Testis (tissue), 3 donors: ENCODE measurements around the gene TIGD3. TPM values are rescaled to one million over a fixed set of nuclear protein-coding genes. Genes with fewer than 3 reads are reported as not detected.

Source experiments
- DNase-seq: peaks from one replicate; pipeline ENCODE4 v3.0.0-alpha.2; 2019
- H3K27ac ChIP-seq, 2 donors: fragments of 200-600 bp; sonication (generic); one replicate each; pipeline ENCODE4 v1.5.1; 2019
- H3K27me3 ChIP-seq: fragments of 200-600 bp; sonication (generic); one replicate; pipeline ENCODE4 v1.5.1; 2019
- H3K36me3 ChIP-seq: fragments of 200-600 bp; sonication (generic); one replicate; pipeline ENCODE4 v1.5.1; 2017; ENCODE audit warnings: low read depth; ENCODE audit errors: missing control alignments
- H3K4me1 ChIP-seq: fragments of 200-600 bp; sonication (generic); one replicate; pipeline ENCODE4 v1.5.1; 2019
- H3K4me3 ChIP-seq, 2 donors: fragments of 200-600 bp; sonication (generic); one replicate each; pipeline ENCODE4 v1.5.1; 2017 to 2019
- H3K9me3 ChIP-seq: fragments of 200-600 bp; sonication (generic); one replicate; pipeline ENCODE4 v1.5.1; 2017
- POLR2A ChIP-seq: fragments of 450-650 bp; IDR thresholded peaks from one replicate; pipeline ENCODE4 v1.6.1; 2017; ENCODE audit warnings: antibody characterized with exemption, mild to moderate bottlenecking, moderate library complexity
- WGBS, 2 donors: methylation state at CpG; one replicate each; pipeline ENCODE4 v1.1.5; 2018; 5-methylcytosine and 5-hydroxymethylcytosine counted together
- intact Hi-C: fragments of 100-400 bp; cut with DNase I; formaldehyde crosslinking; loops from one replicate; pipeline ENCODE4 v1.15.1; 2023; ENCODE audit warnings: low total_unique reads
- polyA plus RNA-seq: library from polyadenylated mRNA; stranded (reverse); fragments of 350-450 nt; fragmentation: Illumina TruSeq; extraction: RNeasy Lipid Tissue Mini Kit (QIAGEN cat#74804); gene quantifications from one replicate; pipeline ENCODE4 v1.2.3, GENCODE V29; 2014; ENCODE audit warnings: low read depth, low replicate concordance; ENCODE audit not compliant: insufficient read depth
- total RNA-seq, 2 donors: library from RNA; depleted of rRNA; stranded (reverse); fragments of >200 nt; gene quantifications; one replicate each; pipeline ENCODE4 v1.2.3, GENCODE V29; 2016
- TF ChIP-seq, protein P1 (sequence below), 3 experiments: fragments of 450-650 bp in 2 of 3; fragments of 200-600 bp in 1 of 3; sonication (generic) in 1 of 3; IDR thresholded peaks; one replicate each; pipeline ENCODE4 v1.5.1; 2016 to 2019; ENCODE audit warnings: antibody characterized with exemption in 3 of 3, mild to moderate bottlenecking in 2 of 3, moderate library complexity in 1 of 3

The TIGD3 gene
- total and polyA plus RNA-seq, 3 donors from 2014 or later: 5.3 to 7.6 (median 7.1) TPM

DNA sequence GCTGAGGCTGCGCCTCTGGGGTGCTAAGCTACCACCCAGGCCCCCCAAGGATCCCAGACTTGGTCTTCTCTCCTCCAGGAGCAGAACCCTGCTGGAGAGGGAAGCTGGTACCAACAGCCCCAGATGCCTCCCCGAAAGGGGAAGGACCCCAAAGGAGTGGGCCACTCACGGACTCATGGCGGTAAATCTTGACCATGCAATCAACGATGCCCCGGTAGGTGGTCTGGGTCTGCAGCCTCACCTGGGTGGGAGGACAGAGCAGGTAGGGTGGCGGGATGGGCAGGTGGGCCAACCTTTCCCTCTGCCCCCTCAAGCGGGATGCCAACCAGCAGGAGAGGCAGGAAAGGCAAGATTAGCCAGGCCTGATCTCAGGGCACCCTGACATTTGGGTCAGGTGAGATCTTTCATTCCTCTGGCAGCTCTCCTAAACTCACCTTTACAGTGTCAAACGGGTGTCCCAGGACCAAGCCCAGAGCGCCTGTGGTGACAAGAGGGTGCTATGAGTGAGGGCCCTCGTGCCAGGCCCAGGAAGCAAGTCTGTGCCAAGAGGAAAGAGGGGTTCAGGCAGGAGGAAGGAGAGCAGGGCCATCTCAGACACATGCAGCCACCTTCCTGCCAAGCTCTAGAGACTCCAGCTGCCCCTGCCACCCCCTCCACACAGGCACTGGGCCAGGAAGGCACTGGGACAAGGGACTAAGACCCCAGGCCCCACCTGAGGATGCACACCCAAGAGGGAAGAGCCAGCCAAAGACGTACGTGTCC is 25.3 kb downstream of the TIGD3 start:
- no peak overlapping the region for H3K4me3 ChIP-seq
- no peak overlapping the region for H3K27ac ChIP-seq
- peaks cover 19% of the 10 kb centered on the region for H3K4me1 ChIP-seq
- no peaks in the 10 kb centered on the region for H3K36me3 ChIP-seq
- WGBS, 2 donors: 84 to 95% methylated on average over 11 to 13 of the region's 13 CpGs
- no peaks in the 10 kb centered on the region for H3K27me3 ChIP-seq
- no peaks in the 10 kb centered on the region for H3K9me3 ChIP-seq
- intact Hi-C loops: no loop called here
- no peak for DNase-seq
- TF ChIP-seq POLR2A: no peak

DNA sequence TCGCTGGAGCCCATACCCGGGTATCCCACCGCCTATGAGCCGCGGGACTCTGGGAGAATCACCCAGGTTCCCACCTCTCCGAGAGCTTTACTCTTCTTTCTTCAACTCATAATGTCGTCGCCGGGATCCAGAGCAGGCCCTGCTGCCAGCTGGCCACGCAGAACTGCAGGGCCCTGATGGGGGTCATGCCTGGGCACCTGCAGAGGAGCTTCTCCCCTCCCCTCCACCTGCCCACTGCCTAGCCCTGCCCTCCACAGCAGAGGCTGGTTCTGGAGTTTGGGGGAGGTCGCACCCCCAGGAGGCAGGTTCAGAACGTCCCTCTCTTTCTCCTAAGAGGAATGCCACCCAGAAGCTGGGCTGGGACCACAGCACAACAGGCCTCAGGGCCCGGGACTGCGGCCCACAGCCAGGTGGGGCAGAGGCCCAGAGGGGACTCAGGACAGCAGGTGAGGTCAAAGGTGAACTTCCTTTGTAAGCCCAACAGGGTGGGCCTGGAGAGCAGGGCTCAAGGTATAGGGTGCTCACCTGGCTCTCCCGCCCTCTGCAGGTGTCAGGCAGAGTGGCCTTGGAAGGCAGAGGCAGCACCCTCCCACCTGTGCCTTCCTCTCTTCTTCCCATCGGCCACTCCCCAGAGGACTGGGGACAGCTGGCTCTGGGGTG is 26.0 kb downstream of the TIGD3 start:
- H3K9me3 ChIP-seq: no peaks in the 10 kb centered on the region
- WGBS, 2 donors: 80 to 85% methylated on average over 13 to 16 of the region's 16 CpGs
- no peak overlapping the region for H3K27ac ChIP-seq
- peaks cover 19% of the 10 kb centered on the region for H3K4me1 ChIP-seq
- TF ChIP-seq POLR2A: no peak
- TF ChIP-seq, protein P1, sequence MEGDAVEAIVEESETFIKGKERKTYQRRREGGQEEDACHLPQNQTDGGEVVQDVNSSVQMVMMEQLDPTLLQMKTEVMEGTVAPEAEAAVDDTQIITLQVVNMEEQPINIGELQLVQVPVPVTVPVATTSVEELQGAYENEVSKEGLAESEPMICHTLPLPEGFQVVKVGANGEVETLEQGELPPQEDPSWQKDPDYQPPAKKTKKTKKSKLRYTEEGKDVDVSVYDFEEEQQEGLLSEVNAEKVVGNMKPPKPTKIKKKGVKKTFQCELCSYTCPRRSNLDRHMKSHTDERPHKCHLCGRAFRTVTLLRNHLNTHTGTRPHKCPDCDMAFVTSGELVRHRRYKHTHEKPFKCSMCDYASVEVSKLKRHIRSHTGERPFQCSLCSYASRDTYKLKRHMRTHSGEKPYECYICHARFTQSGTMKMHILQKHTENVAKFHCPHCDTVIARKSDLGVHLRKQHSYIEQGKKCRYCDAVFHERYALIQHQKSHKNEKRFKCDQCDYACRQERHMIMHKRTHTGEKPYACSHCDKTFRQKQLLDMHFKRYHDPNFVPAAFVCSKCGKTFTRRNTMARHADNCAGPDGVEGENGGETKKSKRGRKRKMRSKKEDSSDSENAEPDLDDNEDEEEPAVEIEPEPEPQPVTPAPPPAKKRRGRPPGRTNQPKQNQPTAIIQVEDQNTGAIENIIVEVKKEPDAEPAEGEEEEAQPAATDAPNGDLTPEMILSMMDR (IDR thresholded peaks at IDR 0.05): no peak
- no peak overlapping the region for H3K4me3 ChIP-seq
- no peaks in the 10 kb centered on the region for H3K27me3 ChIP-seq
- no peak for DNase-seq
- intact Hi-C loops: no loop called here
- no peaks in the 10 kb centered on the region for H3K36me3 ChIP-seq

DNA sequence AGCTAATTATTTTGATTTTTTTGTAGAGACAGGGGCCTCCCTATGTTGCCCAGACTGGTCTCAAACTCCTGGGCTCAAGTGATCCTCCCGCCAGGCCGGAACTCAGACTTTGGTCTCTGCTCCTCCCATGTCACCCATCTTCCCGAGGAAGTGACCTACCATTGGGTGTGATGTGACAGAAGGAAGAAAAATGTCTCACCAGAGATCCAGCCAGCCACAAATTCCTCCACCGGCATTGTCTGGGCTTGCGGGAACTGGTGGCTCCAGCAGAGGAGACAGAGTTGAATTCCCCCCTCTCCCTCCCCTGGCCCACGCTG is 27.1 kb downstream of the TIGD3 start:
- Histone ChIP-seq H3K4me1 (peaks cover 19% of the 10 kb centered on the region), H3K27me3 (no peaks in the 10 kb centered on the region)
- no peak for DNase-seq

DNA sequence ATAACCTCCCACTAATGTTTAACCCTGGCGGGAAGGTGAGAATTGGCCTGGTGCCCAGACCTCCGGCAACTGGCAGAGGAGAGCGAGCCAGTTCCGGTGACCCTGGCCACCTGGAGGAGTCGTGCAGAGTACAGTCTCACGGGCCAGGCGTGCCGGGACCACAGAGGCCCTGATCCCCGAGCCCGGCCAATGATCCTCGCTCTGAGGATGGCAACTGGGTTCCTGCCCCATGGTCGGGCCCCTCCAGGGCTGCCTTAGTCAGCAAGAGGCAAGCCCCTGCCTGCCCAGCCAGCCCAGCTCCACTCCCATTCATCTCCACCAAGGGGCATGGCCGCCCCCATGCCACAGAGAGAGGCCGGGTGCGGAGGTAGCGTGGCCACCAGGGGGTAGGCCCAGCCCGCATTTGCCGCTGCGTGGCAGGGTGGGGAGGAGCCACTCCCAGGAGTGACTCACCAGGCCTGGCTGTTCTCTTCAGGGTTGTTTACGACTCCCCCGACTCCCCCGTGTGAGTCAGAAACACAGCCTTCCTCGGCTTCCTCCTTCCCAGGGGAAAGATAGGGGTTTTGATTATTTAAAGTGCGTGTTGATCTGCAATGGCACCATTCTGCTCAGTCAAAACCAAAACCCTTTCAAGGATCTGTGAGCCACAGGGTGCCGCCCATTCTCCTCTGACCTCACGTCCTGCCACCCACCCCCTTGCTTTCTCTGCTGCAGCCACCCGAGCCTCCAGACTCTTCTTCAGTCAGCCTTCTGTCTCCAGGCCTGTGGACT is 27.7 kb downstream of the TIGD3 start, which contains the start of gene SLC25A45:
SLC25A45 (minus strand) TSS at position 614 of the 771 bp plus-strand sequence. CDS start 695 bp downstream, outside the sequence.
- DNase-seq: peak; percentile 92
- no peaks in the 10 kb centered on the region for H3K36me3 ChIP-seq
- H3K9me3 ChIP-seq: no peaks in the 10 kb centered on the region
- peaks cover 20% of the 10 kb centered on the region for H3K4me1 ChIP-seq
- 14 to 27% methylated on average over 10 to 13 of the region's 27 CpGs for whole genome bisulfite sequencing, 2 donors
- peak within 1 kb of the TSS; percentile 13 to 24 for H3K4me3 ChIP-seq
- H3K27me3 ChIP-seq: no peaks in the 10 kb centered on the region
- no peak for TF ChIP-seq POLR2A
- TF ChIP-seq, protein P1 (IDR thresholded peaks at IDR 0.05): peak; percentile 78 to 95 (median 94)
- intact Hi-C loops: no loop called here
- peak within 1 kb of the TSS; percentile 93 to 95 for H3K27ac ChIP-seq

More for the DNA sequence above, 27.1 kb downstream of the TIGD3 start:
- Histone ChIP-seq H3K9me3 (no peaks in the 10 kb centered on the region), H3K36me3 (no peaks in the 10 kb centered on the region), H3K27ac (peak overlapping the region; percentile 93 to 95), H3K4me3 (peak overlapping the region; percentile 13 to 24)
- 45 to 52% methylated on average over 5 to 6 of the region's 6 CpGs for WGBS, 2 donors
- intact Hi-C loops: no loop called here
- TF ChIP-seq, protein P1 (IDR thresholded peaks at IDR 0.05): no peak
- TF ChIP-seq POLR2A: no peak
